K562 (cell line): ENCODE measurements around the gene FAM107B. TPM values are rescaled to one million over a fixed set of nuclear protein-coding genes. Genes with fewer than 3 reads are reported as not detected.
"Not testable (repeated sequence)": the region's sequence is repeated elsewhere in the genome, so short reads cannot be mapped to it uniquely, and the experiment has no call there.

ENCODE experiments used
- ATAC-seq: fragments of 200-7000 bp; cut with Tn5 transposase; 3 replicates; pipeline ENCODE4 v1.9.1; 2020; ENCODE audit warnings: moderate library complexity
- BruUV-seq: library from RNA; stranded (reverse); fragments of 400-500 nt; replicated peaks from 2 replicates; lab custom pipeline; 2021; lab: Mats Ljungman, UMichigan
- CTCF ChIA-PET: fragments of 300-600 bp; formaldehyde crosslinking; extraction: SDS; loops from one replicate; lab custom pipeline; 2021; ENCODE audit warnings: low intra/inter-chr PET ratio; lab: Yijun Ruan, JAX
- POLR2A ChIA-PET: fragments of 300-600, 350-650 bp; sonication (Branson Sonifier 250); formaldehyde crosslinking; extraction: SDS; loops from one replicate; lab custom pipeline; 2021; ENCODE audit warnings: antibody characterized with exemption, inconsistent platforms; lab: Yijun Ruan, JAX
- DNase-seq, 4 experiments: peaks; one replicate each; pipeline versions ENCODE4 v3.0.0 to v3.0.0-alpha.2; 2011 to 2018; ENCODE audit warnings: low spot score in 3 of 4, mixed read lengths in 3 of 4; ENCODE audit errors: extremely low read depth in 1 of 4
- FAIRE-seq: peaks from 2 replicates; lab custom pipeline; 2011; peaks lifted over from hg19 to GRCh38; lab: Jason Lieb, UNC
- H2AFZ ChIP-seq: 2 replicates; pipeline ENCODE4 v1.6.0; 2011; ENCODE audit warnings: low read depth, low read length, control low read depth, inconsistent platforms
- H3K27ac ChIP-seq: fragments of 200-600 bp; 3 replicates; pipeline ENCODE4 v1.8.0; 2011; ENCODE audit warnings: low read depth, mild to moderate bottlenecking, control low read depth, inconsistent platforms, low read length, moderate library complexity, mixed read lengths; ENCODE audit errors: extremely low read depth
- H3K27me3 ChIP-seq, 2 experiments: fragments of 300-600 bp in 1 of 2; 2 replicates in 1 of 2; 3 replicates in 1 of 2; pipeline versions ENCODE4 v1.6.0 to v1.8.0; 2011; ENCODE audit warnings: inconsistent platforms in 2 of 2, low read length in 2 of 2, mild to moderate bottlenecking in 1 of 2, mixed read lengths in 1 of 2, moderate library complexity in 1 of 2; ENCODE audit not compliant: control insufficient read depth in 2 of 2, insufficient read depth in 2 of 2
- H3K36me3 ChIP-seq: fragments of 300-600 bp; 3 replicates; pipeline ENCODE4 v1.8.0; 2011; ENCODE audit warnings: mild to moderate bottlenecking, low read length, inconsistent platforms; ENCODE audit not compliant: control insufficient read depth, insufficient read depth
- H3K4me1 ChIP-seq, 2 experiments: fragments of 200-600 bp in 1 of 2; replicated peaks in 1 of 2; 2 replicates in 1 of 2; 3 replicates in 1 of 2; pipeline versions ENCODE4 v1.5.1 to v1.8.0; 2011; ENCODE audit warnings: inconsistent platforms in 2 of 2, low read length in 2 of 2, mild to moderate bottlenecking in 1 of 2, mixed read lengths in 1 of 2, moderate library complexity in 1 of 2; ENCODE audit not compliant: control insufficient read depth in 2 of 2, insufficient read depth in 2 of 2
- H3K4me2 ChIP-seq: 2 replicates; pipeline ENCODE4 v1.6.1; 2011; ENCODE audit warnings: low read length, control low read depth, inconsistent platforms, mixed read lengths; ENCODE audit not compliant: insufficient read depth
- H3K4me3 ChIP-seq: fragments of 200-600 bp; sonication (generic), shearing (Covaris generic); 2 replicates; pipeline ENCODE4 v1.5.1; 2016; ENCODE audit warnings: control low read depth, inconsistent platforms
- H3K79me2 ChIP-seq: fragments of 200-600 bp; 3 replicates; pipeline ENCODE4 v1.8.0; 2011; ENCODE audit warnings: low read length, inconsistent platforms; ENCODE audit not compliant: control insufficient read depth, insufficient read depth
- H3K9ac ChIP-seq, 2 experiments: 2 replicates each; pipeline versions ENCODE4 v1.6.0 to v1.6.1; 2011; ENCODE audit warnings: low read depth in 2 of 2, low read length in 2 of 2, control low read depth in 1 of 2, inconsistent platforms in 1 of 2, mild to moderate bottlenecking in 1 of 2, mixed read lengths in 1 of 2; ENCODE audit not compliant: insufficient read depth in 1 of 2
- H3K9me1 ChIP-seq: one replicate; pipeline ENCODE4 v1.6.0; 2011; ENCODE audit warnings: inconsistent platforms, mild to moderate bottlenecking, low read length, moderate library complexity; ENCODE audit not compliant: control insufficient read depth, insufficient read depth
- H3K9me3 ChIP-seq: replicated peaks from 2 replicates; pipeline ENCODE4 v1.5.1; 2011; ENCODE audit warnings: low read depth, low read length, inconsistent platforms; ENCODE audit not compliant: control insufficient read depth, insufficient read depth
- H4K20me1 ChIP-seq: replicated peaks from 2 replicates; pipeline ENCODE4 v1.6.1; 2011; ENCODE audit warnings: low read length, inconsistent platforms, mixed read lengths; ENCODE audit not compliant: control insufficient read depth, insufficient read depth
- EGR1 ChIP-seq: fragments of 450-650 bp; conservative IDR thresholded peaks from 2 replicates; pipeline ENCODE4 v1.6.1; 2017; ENCODE audit warnings: mild to moderate bottlenecking
- ESRRB ChIP-seq: fragments of 250-450 bp; sonication (Bioruptor Pico); IDR thresholded peaks from 2 replicates; pipeline ENCODE4 v1.5.0; 2020; ENCODE audit warnings: mild to moderate bottlenecking, moderate library complexity, borderline replicate concordance
- KDM5B ChIP-seq: fragments of 200-600 bp; sonication (generic); IDR thresholded peaks from 2 replicates; pipeline ENCODE4 v1.6.1; 2012; ENCODE audit warnings: low read depth, mild to moderate bottlenecking, moderate library complexity, low read length, control low read depth, inconsistent platforms; ENCODE audit not compliant: insufficient replicate concordance
- NUFIP1 ChIP-seq: fragments of 450-650 bp; IDR thresholded peaks from 2 replicates; pipeline ENCODE4 v1.6.1; 2018; ENCODE audit not compliant: partially characterized antibody
- POLR2AphosphoS5 ChIP-seq: IDR thresholded peaks from 2 replicates; pipeline ENCODE4 v1.6.1; 2011; ENCODE audit warnings: mild to moderate bottlenecking, low read depth, low read length, moderate library complexity; ENCODE audit not compliant: control insufficient read depth, insufficient read depth
- TEAD2 ChIP-seq: fragments of 450-650 bp; IDR thresholded peaks from 2 replicates; pipeline ENCODE4 v1.6.1; 2016; ENCODE audit warnings: missing genetic modification characterization, control low read depth, missing compliant biosample characterization
- ZNF77 ChIP-seq: fragments of 250-450 bp; sonication (Bioruptor Pico); IDR thresholded peaks from 2 replicates; pipeline ENCODE4 v1.5.0; 2020
- WGBS: fragments of 100-300 bp; shearing (Covaris generic); methylation state at CpG from one replicate; pipeline ENCODE4 v1.1.6; 2016; ENCODE audit warnings: low coverage, mixed read lengths; ENCODE audit not compliant: insufficient coverage; ENCODE audit errors: missing lambda C conversion rate; 5-methylcytosine and 5-hydroxymethylcytosine counted together
- in situ Hi-C: fragments of 300-500 bp; cut with MboI; formaldehyde crosslinking; loops from 4 replicates; pipeline ENCODE4 v1.15.0; 2018; ENCODE audit warnings: inconsistent platforms, mixed read lengths
- intact Hi-C: fragments of 100-400 bp; cut with micrococcal nuclease; formaldehyde crosslinking; loops from 2 replicates; pipeline ENCODE4 v1.14.2; 2022
- polyA plus RNA-seq, 8 experiments: library from polyadenylated mRNA; depleted of rRNA in 4 of 8; stranded (reverse) in 5 of 8; unstranded in 3 of 8; fragments of >200 nt; fragmentation: Nextera tagmentation in 2 of 8; fragmentation: Illumina TruSeq in 1 of 8; extraction: Ambion mirVana in 2 of 8; extraction: Trizol in 1 of 8; gene quantifications; 2 replicates each; pipeline versions ENCODE4 v1.2.1 to v1.2.3, GENCODE V29; 2011 to 2014; ENCODE audit warnings: inconsistent platforms in 1 of 8, missing spikeins in 1 of 8
- total RNA-seq, 7 experiments: library from RNA; depleted of rRNA in 6 of 7; stranded (reverse); fragments of >200 nt in 6 of 7; fragmentation: Illumina TruSeq in 2 of 7; extraction: Trizol in 2 of 7; gene quantifications; 2 replicates each; pipeline versions ENCODE4 v1.2.1 to v1.2.3, GENCODE V29; 2011 to 2021; ENCODE audit warnings: low replicate concordance in 1 of 7

The FAM107B gene
- total and polyA plus RNA-seq, 9 of the 15 experiments (the other 6 are each of a cell fraction or from before 2014, with no cell fraction given) = 0.40 to 2.8 (median 1.4) TPM

- TF ChIP-seq ESRRB (CRISPR knock-in tag) = no peak
- TF ChIP-seq KDM5B = no peak
- no peak for TF ChIP-seq NUFIP1
- TF ChIP-seq EGR1 = no peak
- TF ChIP-seq POLR2AphosphoS5 = no peak
- no peak for TF ChIP-seq ZNF77 (CRISPR knock-in tag)
- TF ChIP-seq TEAD2 (tag) = no peak
- H2AFZ ChIP-seq = no peak overlapping the region
- ATAC-seq = no peak
Observed at GRCh38 chr10:14635043-14635710, 139.5 kb downstream of the FAM107B start.

GRCh38 chr10:14634572-14634971 is 140.1 kb downstream of the FAM107B start:
- H3K9me1 ChIP-seq, ATAC-seq, H3K9ac ChIP-seq, H3K79me2 ChIP-seq, H3K27me3 ChIP-seq, FAIRE-seq, H3K4me3 ChIP-seq, in situ Hi-C loops, BruUV-seq, H3K4me1 ChIP-seq, H3K9me3 ChIP-seq, CTCF ChIA-PET, H3K27ac ChIP-seq, H4K20me1 ChIP-seq, DNase-seq, H3K4me2 ChIP-seq, H3K36me3 ChIP-seq, intact Hi-C loops, H2AFZ ChIP-seq: not testable (repeated sequence)
- POLR2A ChIA-PET = interaction anchor here (0.6 to 1.0 kb wide), 4 partner anchors 11 to 1049 kb away, joined by 3 to 4 read pairs (median 4); no protein-coding TSS in a partner anchor
- 0% methylated on average over 5 of the region's 5 CpGs for WGBS

More at GRCh38 chr10:14635043-14635710, 139.5 kb downstream of the FAM107B start:
- intact Hi-C loops = no loop called here
- FAIRE-seq (no peak), DNase-seq (no peak)
- no peaks in the 10 kb centered on the region for H3K4me1 ChIP-seq
- no peaks in the 10 kb centered on the region for H3K9me3 ChIP-seq
- H3K36me3 ChIP-seq = no peaks in the 10 kb centered on the region
- H3K4me2 ChIP-seq = no peak overlapping the region
- in situ Hi-C loops = no loop called here
- no peak overlapping the region for H3K27ac ChIP-seq
- no peak overlapping the region for H3K4me3 ChIP-seq
- no peaks in the 10 kb centered on the region for H3K9me1 ChIP-seq
- H4K20me1 ChIP-seq = no peaks in the 10 kb centered on the region
- no peaks in the 10 kb centered on the region; a peak in 2 of 5 replicates for H3K27me3 ChIP-seq
- H3K79me2 ChIP-seq = no peaks in the 10 kb centered on the region
- WGBS = 0% methylated on average over 6 of the region's 7 CpGs
- CTCF ChIA-PET = no interaction called here
- no peak overlapping the region for H3K9ac ChIP-seq
- POLR2A ChIA-PET = no interaction called here
- BruUV-seq = no TSS peak
